OCI-LY1 (cell line): ENCODE results near the gene FCER1A.

Experiments used
- H2AFZ ChIP-seq: fragments of 200-600 bp; sonication (generic), shearing (Covaris generic); 2 replicates; pipeline ENCODE4 v1.6.0; 2014; ENCODE audit warnings: antibody characterized with exemption, mild to moderate bottlenecking, low read length
- H3F3A ChIP-seq: fragments of 200-600 bp; sonication (generic), shearing (Covaris generic); 2 replicates; pipeline ENCODE4 v1.6.0; 2014; ENCODE audit warnings: mild to moderate bottlenecking, antibody characterized with exemption, low read length, moderate library complexity; ENCODE audit not compliant: insufficient read depth
- H3K27ac ChIP-seq: fragments of 200-600 bp; sonication (generic); 2 replicates; pipeline ENCODE4 v1.5.1; 2014; ENCODE audit warnings: low read length, mixed run types, mild to moderate bottlenecking, low read depth; ENCODE audit not compliant: poor library complexity, severe bottlenecking
- H3K27me3 ChIP-seq: fragments of 200-600 bp; sonication (generic); 2 replicates; pipeline ENCODE4 v1.6.0; 2014; ENCODE audit warnings: antibody characterized with exemption, mild to moderate bottlenecking, low read length, moderate library complexity; ENCODE audit not compliant: insufficient read depth
- H3K36me3 ChIP-seq: fragments of 200-600 bp; sonication (generic); 2 replicates; pipeline ENCODE4 v1.6.1; 2014; ENCODE audit warnings: mild to moderate bottlenecking, antibody characterized with exemption, low read length, moderate library complexity, mixed read lengths; ENCODE audit not compliant: insufficient read depth
- H3K4me1 ChIP-seq: fragments of 200-600 bp; sonication (generic); 2 replicates; pipeline ENCODE4 v1.5.1; 2014; ENCODE audit warnings: mild to moderate bottlenecking, low read length, moderate library complexity; ENCODE audit not compliant: insufficient read depth, severe bottlenecking
- H3K4me2 ChIP-seq: fragments of 200-600 bp; sonication (generic), shearing (Covaris generic); 2 replicates; pipeline ENCODE4 v1.6.1; 2014; ENCODE audit warnings: low read length
- H3K4me3 ChIP-seq: fragments of 200-600 bp; sonication (generic); 2 replicates; pipeline ENCODE4 v1.5.1; 2014; ENCODE audit warnings: low read length, low read depth, mild to moderate bottlenecking, mixed read lengths; ENCODE audit not compliant: poor library complexity, severe bottlenecking
- H3K79me2 ChIP-seq: fragments of 200-600 bp; shearing (Covaris generic); 2 replicates; pipeline ENCODE4 v1.6.1; 2016; ENCODE audit warnings: mixed run types, low read length, mixed read lengths; ENCODE audit not compliant: insufficient read depth
- H3K9ac ChIP-seq: fragments of 200-600 bp; sonication (generic), shearing (Covaris generic); 2 replicates; pipeline ENCODE4 v1.6.1; 2014; ENCODE audit warnings: mild to moderate bottlenecking, low read length, mixed read lengths
- H3K9me2 ChIP-seq: fragments of 200-600 bp; sonication (generic), shearing (Covaris generic); 2 replicates; pipeline ENCODE4 v1.6.1; 2014; ENCODE audit warnings: low read depth, mild to moderate bottlenecking, low read length, mixed read lengths
- H3K9me3 ChIP-seq: fragments of 200-600 bp; shearing (Covaris generic); 2 replicates; pipeline ENCODE4 v1.6.1; 2014; ENCODE audit warnings: low read length, mixed read lengths
- H4K20me1 ChIP-seq: fragments of 200-600 bp; sonication (generic), shearing (Covaris generic); 2 replicates; pipeline ENCODE4 v1.6.0; 2016; ENCODE audit warnings: mild to moderate bottlenecking, low read length; ENCODE audit not compliant: insufficient read depth
- CTCF ChIP-seq: fragments of 200-600 bp; sonication (generic), shearing (Covaris generic); IDR thresholded peaks from 2 replicates; pipeline ENCODE4 v1.5.1; 2017; ENCODE audit warnings: mild to moderate bottlenecking, antibody characterized with exemption, low read length, moderate library complexity, mixed read lengths
- EZH2 ChIP-seq: fragments of 200-600 bp; sonication (generic), shearing (Covaris generic); IDR thresholded peaks from 2 replicates; pipeline ENCODE4 v1.8.0; 2017; ENCODE audit warnings: borderline replicate concordance, mixed run types, mild to moderate bottlenecking, antibody characterized with exemption, low read length, moderate library complexity, mixed read lengths

FCER1A gene

DNA sequence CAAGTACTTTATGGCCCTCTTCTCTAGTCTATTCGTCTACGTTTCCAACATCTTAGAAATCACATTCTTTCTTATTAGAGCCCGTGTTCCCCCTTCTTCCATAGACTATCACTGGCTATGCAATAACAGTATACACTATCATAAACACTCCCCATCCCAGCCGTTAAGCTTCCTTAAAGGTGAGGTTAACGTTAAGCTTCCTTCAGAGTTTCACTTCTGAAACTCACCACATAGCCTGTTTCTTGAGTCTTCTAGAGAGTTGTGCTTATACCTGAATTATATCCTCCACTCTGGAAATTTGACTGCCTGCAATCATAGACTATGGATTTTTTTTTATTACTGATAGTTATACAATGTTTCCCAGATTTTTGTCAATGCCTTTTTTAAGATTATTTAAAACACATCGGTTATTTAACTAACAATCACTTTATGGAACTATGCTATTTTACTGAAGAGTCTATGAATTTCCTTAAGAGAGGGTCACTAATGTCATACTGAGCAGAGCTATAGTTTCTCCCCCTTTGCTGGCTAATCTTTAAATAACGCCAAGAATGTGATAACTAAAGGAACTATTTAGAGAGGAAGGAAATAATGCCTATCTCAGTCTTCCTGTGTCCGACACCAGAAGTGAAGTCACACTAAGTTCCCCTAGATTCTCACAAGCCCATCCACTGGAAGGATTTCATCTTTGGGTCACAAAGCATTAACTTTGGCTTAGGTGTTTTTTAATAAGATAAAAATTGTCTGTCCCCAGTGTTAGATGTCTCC lies 16.8 kb downstream of the FCER1A start:
- Histone ChIP-seq H3K4me1 (no peaks in the 10 kb centered on the region), H3K9ac (no peak overlapping the region), H3K9me2 (no peaks in the 10 kb centered on the region), H3K4me2 (no peak overlapping the region), H2AFZ (no peak overlapping the region), H3K27me3 (no peaks in the 10 kb centered on the region), H3K4me3 (no peak overlapping the region), H3F3A (no peaks in the 10 kb centered on the region), H3K36me3 (no peaks in the 10 kb centered on the region), H4K20me1 (no peaks in the 10 kb centered on the region), H3K79me2 (no peaks in the 10 kb centered on the region), H3K27ac (no peak overlapping the region), H3K9me3 (no peaks in the 10 kb centered on the region)
- TF ChIP-seq EZH2 (no peak), CTCF (no peak)

DNA sequence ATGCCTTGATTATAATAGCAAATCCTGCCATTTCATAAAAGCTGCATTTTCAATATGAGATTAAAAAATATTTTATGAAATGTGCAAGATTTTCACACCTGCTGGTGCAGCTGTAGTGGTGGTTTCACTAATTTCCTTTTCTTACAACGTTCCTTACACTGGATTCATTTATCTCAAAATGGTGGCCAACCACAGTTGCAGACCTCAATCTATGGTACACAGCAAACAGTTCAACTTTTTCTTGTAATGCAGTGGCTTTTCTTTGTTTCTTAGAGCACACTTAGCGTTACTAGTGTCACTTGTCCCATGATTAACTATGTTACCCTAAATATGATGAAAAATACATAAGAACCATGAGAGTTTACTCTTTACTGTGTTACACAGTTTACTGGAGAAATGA lies 32.7 kb downstream of the FCER1A start:
- Histone ChIP-seq H3K79me2 (no peaks in the 10 kb centered on the region), H2AFZ (no peak overlapping the region), H3F3A (no peaks in the 10 kb centered on the region), H3K4me2 (no peak overlapping the region), H3K9me2 (no peaks in the 10 kb centered on the region), H3K36me3 (no peaks in the 10 kb centered on the region), H3K27me3 (no peaks in the 10 kb centered on the region), H3K4me3 (no peak overlapping the region), H3K4me1 (no peaks in the 10 kb centered on the region), H3K9me3 (no peaks in the 10 kb centered on the region), H4K20me1 (no peaks in the 10 kb centered on the region), H3K9ac (no peak overlapping the region), H3K27ac (no peak overlapping the region)
- TF ChIP-seq CTCF, result no peak
- no peak for TF ChIP-seq EZH2

GRCh38 chr1:159338018-159338417 lies 35.9 kb downstream of the FCER1A start:
- Histone ChIP-seq H3K4me2 (no peak overlapping the region), H3K9ac (no peak overlapping the region), H3K27ac (no peak overlapping the region), H3K4me3 (no peak overlapping the region), H3K9me3 (no peaks in the 10 kb centered on the region), H2AFZ (no peak overlapping the region), H3K4me1 (no peaks in the 10 kb centered on the region), H4K20me1 (no peaks in the 10 kb centered on the region), H3K9me2 (no peaks in the 10 kb centered on the region), H3K36me3 (no peaks in the 10 kb centered on the region), H3F3A (no peaks in the 10 kb centered on the region), H3K79me2 (no peaks in the 10 kb centered on the region), H3K27me3 (no peaks in the 10 kb centered on the region)
- TF ChIP-seq EZH2 (no peak), CTCF (no peak)
